Omental fat pad (tissue), 4 donors: ENCODE results near the gene LCP1. TPM values are rescaled to one million over a fixed set of nuclear protein-coding genes. Genes with fewer than 3 reads are reported as not detected.

Experiments
- ATAC-seq: fragments of 150-250 bp; one replicate; pipeline ENCODE4 v1.9.1; 2016; ENCODE audit warnings: mild to moderate bottlenecking, moderate library complexity; ENCODE audit not compliant: low FRiP score
- DNase-seq: peaks from one replicate; pipeline ENCODE4 v3.0.0-alpha.2; 2019; ENCODE audit warnings: low spot score
- CTCF ChIP-seq, 3 donors: fragments of 450-650 bp; IDR thresholded peaks; one replicate each; pipeline ENCODE4 v1.5.1; 2016 to 2017; ENCODE audit warnings: antibody characterized with exemption in 3 of 3, mild to moderate bottlenecking in 3 of 3, moderate library complexity in 2 of 3
- total RNA-seq, 4 donors: library from RNA; depleted of rRNA; stranded (reverse); fragments of >200 nt; gene quantifications; one replicate each; pipeline ENCODE4 v1.1.0, GENCODE V29; 2016

Gene LCP1
- total RNA-seq, 4 donors from 2014 or later: 61.0 to 325 (median 142) TPM

- no peak for TF ChIP-seq CTCF (IDR thresholded peaks at IDR 0.05)
- DNase-seq: no peak
- no peak for ATAC-seq
Measured at GRCh38 chr13:46210362-46211083, 28.5 kb upstream of the LCP1 start.

- ATAC-seq: no peak
- no peak for TF ChIP-seq CTCF (IDR thresholded peaks at IDR 0.05)
Measured at GRCh38 chr13:46207828-46208227, 25.9 kb upstream of the LCP1 start.

GRCh38 chr13:46206143-46206542 is 24.2 kb upstream of the LCP1 start:
- ATAC-seq: no peak
- no peak for DNase-seq
- TF ChIP-seq CTCF (IDR thresholded peaks at IDR 0.05): no peak

More at GRCh38 chr13:46207828-46208227, 25.9 kb upstream of the LCP1 start:
- DNase-seq: no peak

GRCh38 chr13:46202966-46203365 is 21.0 kb upstream of the LCP1 start:
- TF ChIP-seq CTCF (IDR thresholded peaks at IDR 0.05): no peak
- DNase-seq (no peak), ATAC-seq (no peak)

GRCh38 chr13:46202188-46202795 is 20.3 kb upstream of the LCP1 start:
- no peak for ATAC-seq

GRCh38 chr13:46198696-46199193 is 16.8 kb upstream of the LCP1 start:
- no peak for DNase-seq
- no peak for ATAC-seq
- no peak for TF ChIP-seq CTCF (IDR thresholded peaks at IDR 0.05)

More at GRCh38 chr13:46202188-46202795, 20.3 kb upstream of the LCP1 start:
- DNase-seq: no peak
- TF ChIP-seq CTCF (IDR thresholded peaks at IDR 0.05): no peak
